A549 (cell line): Measurements from ENCODE around the gene PNKP.

Source experiments
- CBX2 ChIP-seq: fragments of 200-600 bp; sonication (generic); IDR thresholded peaks from 2 replicates; pipeline ENCODE4 v1.6.1; 2016; ENCODE audit warnings: low read depth, mild to moderate bottlenecking, borderline replicate concordance
- EP300 ChIP-seq, 2 experiments: fragments of >200 bp; sonication (Bioruptor Twin); formaldehyde crosslinking; IDR thresholded peaks; 2 replicates in 1 of 2; 3 replicates in 1 of 2; pipeline ENCODE4 v1.6.1; 2016 to 2017
- MYC ChIP-seq: IDR thresholded peaks from 2 replicates; pipeline ENCODE4 v1.6.1; 2012; ENCODE audit warnings: mild to moderate bottlenecking, inconsistent platforms, low read length, improper control_type of control experiment, borderline replicate concordance
- POLR2A ChIP-seq: IDR thresholded peaks from 2 replicates; pipeline ENCODE4 v1.6.1; 2012; ENCODE audit warnings: mild to moderate bottlenecking, low read length
- ZFP36 ChIP-seq: fragments of 450-650 bp; IDR thresholded peaks from 2 replicates; pipeline ENCODE4 v1.6.1; 2014; ENCODE audit warnings: borderline replicate concordance; ENCODE audit not compliant: partially characterized antibody
- TF ChIP-seq, protein P1 (sequence below): fragments of >200 bp; sonication (Bioruptor Twin); formaldehyde crosslinking; IDR thresholded peaks from 3 replicates; pipeline ENCODE4 v1.5.1; 2016
- TF ChIP-seq, protein P2 (sequence below): IDR thresholded peaks from 2 replicates; pipeline ENCODE4 v1.6.1; 2012
- TF ChIP-seq, protein P3 (sequence below): fragments of 200-600 bp; sonication (generic); IDR thresholded peaks from 2 replicates; pipeline ENCODE4 v1.6.1; 2016; ENCODE audit warnings: antibody characterized with exemption, mild to moderate bottlenecking, moderate library complexity

DNA sequence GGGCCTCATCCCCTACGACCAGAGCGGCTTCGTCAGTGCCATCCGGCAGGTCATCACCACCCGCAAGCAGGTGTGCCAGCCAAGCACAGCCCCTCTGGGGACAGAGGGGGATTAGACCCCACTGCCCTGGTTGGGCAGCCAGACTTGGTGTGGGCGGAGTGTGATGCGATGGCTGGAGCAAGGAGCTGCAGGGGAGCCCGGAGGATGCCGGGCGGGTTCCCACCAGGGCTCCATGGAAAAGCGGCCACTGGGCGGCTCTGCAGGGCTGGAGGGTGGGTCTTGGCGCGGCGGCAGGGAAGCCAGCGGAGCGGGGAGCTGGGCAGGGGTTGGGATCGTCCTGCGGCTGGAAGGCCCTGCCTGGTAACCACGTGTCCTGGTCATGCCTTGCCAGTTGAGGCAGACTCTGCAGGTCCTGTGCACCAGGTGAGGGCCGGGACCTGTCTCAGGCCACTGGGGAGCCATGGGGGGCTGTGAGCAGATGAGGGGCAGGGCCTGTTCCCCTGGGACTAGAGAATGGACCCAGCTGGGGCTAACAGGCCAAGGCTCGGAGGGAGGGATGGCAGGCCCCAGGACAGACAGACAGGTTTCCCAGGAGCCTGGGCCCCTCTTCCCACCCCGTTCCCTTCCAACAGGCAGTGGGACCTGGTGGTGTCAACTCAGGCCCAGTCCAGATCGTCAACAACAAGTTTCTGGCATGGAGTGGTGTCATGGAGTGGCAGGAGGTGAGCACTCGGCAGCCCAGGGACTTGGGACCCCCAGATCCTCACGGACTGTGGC is 10.1 kb downstream of the PNKP start:
- TF ChIP-seq POLR2A (peak; percentile 21; the same call in 1 of the 2 replicates), CBX2 (no peak), ZFP36 (no peak), MYC (no peak), EP300 (IDR thresholded peaks at IDR 0.05) (no peak)
- TF ChIP-seq, protein P1, sequence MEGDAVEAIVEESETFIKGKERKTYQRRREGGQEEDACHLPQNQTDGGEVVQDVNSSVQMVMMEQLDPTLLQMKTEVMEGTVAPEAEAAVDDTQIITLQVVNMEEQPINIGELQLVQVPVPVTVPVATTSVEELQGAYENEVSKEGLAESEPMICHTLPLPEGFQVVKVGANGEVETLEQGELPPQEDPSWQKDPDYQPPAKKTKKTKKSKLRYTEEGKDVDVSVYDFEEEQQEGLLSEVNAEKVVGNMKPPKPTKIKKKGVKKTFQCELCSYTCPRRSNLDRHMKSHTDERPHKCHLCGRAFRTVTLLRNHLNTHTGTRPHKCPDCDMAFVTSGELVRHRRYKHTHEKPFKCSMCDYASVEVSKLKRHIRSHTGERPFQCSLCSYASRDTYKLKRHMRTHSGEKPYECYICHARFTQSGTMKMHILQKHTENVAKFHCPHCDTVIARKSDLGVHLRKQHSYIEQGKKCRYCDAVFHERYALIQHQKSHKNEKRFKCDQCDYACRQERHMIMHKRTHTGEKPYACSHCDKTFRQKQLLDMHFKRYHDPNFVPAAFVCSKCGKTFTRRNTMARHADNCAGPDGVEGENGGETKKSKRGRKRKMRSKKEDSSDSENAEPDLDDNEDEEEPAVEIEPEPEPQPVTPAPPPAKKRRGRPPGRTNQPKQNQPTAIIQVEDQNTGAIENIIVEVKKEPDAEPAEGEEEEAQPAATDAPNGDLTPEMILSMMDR = no peak
- TF ChIP-seq, protein P2, sequence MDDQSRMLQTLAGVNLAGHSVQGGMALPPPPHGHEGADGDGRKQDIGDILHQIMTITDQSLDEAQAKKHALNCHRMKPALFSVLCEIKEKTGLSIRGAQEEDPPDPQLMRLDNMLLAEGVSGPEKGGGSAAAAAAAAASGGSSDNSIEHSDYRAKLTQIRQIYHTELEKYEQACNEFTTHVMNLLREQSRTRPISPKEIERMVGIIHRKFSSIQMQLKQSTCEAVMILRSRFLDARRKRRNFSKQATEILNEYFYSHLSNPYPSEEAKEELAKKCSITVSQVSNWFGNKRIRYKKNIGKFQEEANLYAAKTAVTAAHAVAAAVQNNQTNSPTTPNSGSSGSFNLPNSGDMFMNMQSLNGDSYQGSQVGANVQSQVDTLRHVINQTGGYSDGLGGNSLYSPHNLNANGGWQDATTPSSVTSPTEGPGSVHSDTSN = peak; percentile 78
- TF ChIP-seq, protein P3, sequence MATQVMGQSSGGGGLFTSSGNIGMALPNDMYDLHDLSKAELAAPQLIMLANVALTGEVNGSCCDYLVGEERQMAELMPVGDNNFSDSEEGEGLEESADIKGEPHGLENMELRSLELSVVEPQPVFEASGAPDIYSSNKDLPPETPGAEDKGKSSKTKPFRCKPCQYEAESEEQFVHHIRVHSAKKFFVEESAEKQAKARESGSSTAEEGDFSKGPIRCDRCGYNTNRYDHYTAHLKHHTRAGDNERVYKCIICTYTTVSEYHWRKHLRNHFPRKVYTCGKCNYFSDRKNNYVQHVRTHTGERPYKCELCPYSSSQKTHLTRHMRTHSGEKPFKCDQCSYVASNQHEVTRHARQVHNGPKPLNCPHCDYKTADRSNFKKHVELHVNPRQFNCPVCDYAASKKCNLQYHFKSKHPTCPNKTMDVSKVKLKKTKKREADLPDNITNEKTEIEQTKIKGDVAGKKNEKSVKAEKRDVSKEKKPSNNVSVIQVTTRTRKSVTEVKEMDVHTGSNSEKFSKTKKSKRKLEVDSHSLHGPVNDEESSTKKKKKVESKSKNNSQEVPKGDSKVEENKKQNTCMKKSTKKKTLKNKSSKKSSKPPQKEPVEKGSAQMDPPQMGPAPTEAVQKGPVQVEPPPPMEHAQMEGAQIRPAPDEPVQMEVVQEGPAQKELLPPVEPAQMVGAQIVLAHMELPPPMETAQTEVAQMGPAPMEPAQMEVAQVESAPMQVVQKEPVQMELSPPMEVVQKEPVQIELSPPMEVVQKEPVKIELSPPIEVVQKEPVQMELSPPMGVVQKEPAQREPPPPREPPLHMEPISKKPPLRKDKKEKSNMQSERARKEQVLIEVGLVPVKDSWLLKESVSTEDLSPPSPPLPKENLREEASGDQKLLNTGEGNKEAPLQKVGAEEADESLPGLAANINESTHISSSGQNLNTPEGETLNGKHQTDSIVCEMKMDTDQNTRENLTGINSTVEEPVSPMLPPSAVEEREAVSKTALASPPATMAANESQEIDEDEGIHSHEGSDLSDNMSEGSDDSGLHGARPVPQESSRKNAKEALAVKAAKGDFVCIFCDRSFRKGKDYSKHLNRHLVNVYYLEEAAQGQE = no peak
